GM18519 (cell line): ENCODE results near the gene DCXR.

Experiments used
- ATAC-seq: cut with Tn5 transposase; IDR thresholded peaks from one replicate; pipeline ENCODE4 v1.9.1; 2021; ENCODE audit warnings: mild to moderate bottlenecking, moderate library complexity; ENCODE audit not compliant: unreplicated experiment, low FRiP score

Gene DCXR

GRCh38 chr17:82076018-82076784 is 38.7 kb upstream of the DCXR start:
- no peak for ATAC-seq

GRCh38 chr17:82073446-82073845 is 35.9 kb upstream of the DCXR start:
- no peak for ATAC-seq

GRCh38 chr17:82072827-82073226 is 35.3 kb upstream of the DCXR start:
- ATAC-seq = no peak

- no peak for ATAC-seq
Measured at GRCh38 chr17:82070611-82071010, 33.1 kb upstream of the DCXR start.

- ATAC-seq = no peak
Measured at GRCh38 chr17:82065638-82066303, 28.3 kb upstream of the DCXR start, which contains the start of gene DUS1L. Gene DUS1L (minus strand): TSS chr17:82065804. CDS start chr17:82065059, 745 bp downstream.

- ATAC-seq = no peak
Measured at GRCh38 chr17:82065193-82065637, 27.7 kb upstream of the DCXR start.

- no peak for ATAC-seq
Measured at GRCh38 chr17:82064433-82065192, 27.1 kb upstream of the DCXR start.

- ATAC-seq = no peak
Measured at GRCh38 chr17:82063424-82064415, 26.2 kb upstream of the DCXR start.

- no peak for ATAC-seq
Measured at GRCh38 chr17:82062984-82063368, 25.5 kb upstream of the DCXR start.

GRCh38 chr17:82062076-82062983 is 24.8 kb upstream of the DCXR start:
- no peak for ATAC-seq

GRCh38 chr17:82061047-82061925 is 23.8 kb upstream of the DCXR start:
- ATAC-seq = no peak

GRCh38 chr17:82060614-82061013 is 23.1 kb upstream of the DCXR start:
- ATAC-seq = no peak

- ATAC-seq = no peak
Measured at GRCh38 chr17:82060001-82060380, 22.5 kb upstream of the DCXR start.

- no peak for ATAC-seq
Measured at GRCh38 chr17:82059272-82060000, 21.9 kb upstream of the DCXR start.

- ATAC-seq = no peak
Measured at GRCh38 chr17:82058855-82059249, 21.4 kb upstream of the DCXR start.

GRCh38 chr17:82058230-82058854 is 20.8 kb upstream of the DCXR start:
- no peak for ATAC-seq
